Measurements from ENCODE around the gene AFAP1L1. TPM values are rescaled to one million over a fixed set of nuclear protein-coding genes. Genes with fewer than 3 reads are reported as not detected.

AFAP1L1 gene
- total and polyA plus RNA-seq, 2 of the 13 experiments (the other 11 are each of a cell fraction or from before 2014, with no cell fraction given) = 0.38 to 1.0 TPM

DNA sequence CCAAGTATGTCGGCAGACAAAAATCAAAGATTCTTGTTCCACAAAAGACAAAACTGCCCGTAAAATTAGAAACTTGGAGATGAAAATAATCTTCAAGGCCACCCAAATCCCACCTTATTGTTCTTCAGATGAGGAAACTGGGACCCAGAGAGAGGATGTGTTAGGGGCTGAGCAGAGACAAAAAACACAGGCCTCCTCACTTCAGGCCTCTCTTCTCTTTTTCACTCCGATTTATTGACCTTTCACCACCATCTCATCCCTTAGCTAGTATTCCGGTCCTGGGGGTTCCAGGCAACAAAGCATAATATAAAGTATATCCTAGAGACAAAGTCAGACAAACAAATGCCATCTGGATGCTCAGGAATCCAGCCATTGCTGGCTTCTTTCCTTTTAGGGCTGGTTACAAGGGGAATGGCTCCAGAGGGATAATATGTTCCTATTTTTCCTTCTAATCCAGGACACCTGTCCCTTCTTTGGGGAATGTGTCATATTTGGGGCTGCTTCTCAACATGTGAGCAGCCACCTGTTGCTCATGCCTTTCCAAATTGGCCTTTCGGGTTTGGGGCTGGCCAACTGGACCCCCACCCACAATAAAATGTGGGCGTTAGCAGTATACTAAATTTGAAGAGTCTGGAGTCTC is 42.2 kb upstream of the AFAP1L1 start:
- no TSS peak for BruUV-seq (replicated peaks)
- Histone ChIP-seq H3K27ac (ENCODE audit: extremely low read length, insufficient read depth, low read length) (no peak overlapping the region), H3K9ac (ENCODE audit: insufficient read depth, low read depth, low read length) (no peak overlapping the region), H3K4me3 (replicated peaks in 1 of 3; ENCODE audit: insufficient read depth in 1 of 3, low read depth in 2 of 3, low read length in 3 of 3) (no peak overlapping the region), H3K4me2 (ENCODE audit: low read depth, low read length) (peak overlapping the region; percentile 20; the same call in 1 of the 2 replicates), H4K20me1 (ENCODE audit: insufficient read depth, low read length) (no peaks in the 10 kb centered on the region), H3K9me3 (ENCODE audit: low read length) (no peaks in the 10 kb centered on the region), H3K27me3 (ENCODE audit: control insufficient read depth in 1 of 2, insufficient read depth in 2 of 2, low read length in 2 of 2) (no peaks in the 10 kb centered on the region), H3K36me3 (replicated peaks in 1 of 2; ENCODE audit: control insufficient read depth in 1 of 2, insufficient read depth in 2 of 2, low read length in 2 of 2) (no peaks in the 10 kb centered on the region), H3K79me2 (ENCODE audit: insufficient read depth, low read length) (no peaks in the 10 kb centered on the region), H3K4me1 (ENCODE audit: insufficient read depth, low read length) (peaks cover 28% of the 10 kb centered on the region), H2AFZ (ENCODE audit: low read length) (no peak overlapping the region)
- no peak for FAIRE-seq
- POLR2A ChIA-PET = interaction anchor here (1.0 to 2.6 kb wide), 6 partner anchors 56 to 115 kb away, joined by 3 to 17 read pairs (median 8); partner anchors contain the start of gene ABLIM3
- no peak for TF ChIP-seq AGO1 (IDR thresholded peaks at IDR 0.05; ENCODE audit: low read depth, low read length, poor library complexity, severe bottlenecking)
- TF ChIP-seq TGIF2 (CRISPR knock-in tag; IDR thresholded peaks at IDR 0.05) = no peak
- no peak for TF ChIP-seq SMYD3 (CRISPR knock-in tag; IDR thresholded peaks at IDR 0.05)
- TF ChIP-seq ARHGAP35 (CRISPR knock-in tag; IDR thresholded peaks at IDR 0.05; ENCODE audit: borderline replicate concordance) = no peak
- no peak for TF ChIP-seq ZGPAT (CRISPR knock-in tag; IDR thresholded peaks at IDR 0.05)
- intact Hi-C loops (cut with micrococcal nuclease; ENCODE audit: unreplicated experiment) (loop anchor here (1.0 to 10.0 kb wide), 6 partner anchors 37 to 165 kb away; partner anchors contain the start of genes ABLIM3 and SH3TC2), in situ Hi-C loops (cut with HindIII; ENCODE audit: extremely low pct_ligation_motif_present, low pct_unique_long_range_greater_than_20kb) (loop anchor here (5.0 kb wide), 1 partner anchor 87 kb away; the partner anchor contains the start of gene ABLIM3)
- DNase-seq (ENCODE audit: low spot score) = no peak
- 38% methylated on average over 6 of the region's 6 CpGs for WGBS (ENCODE audit: low lambda C conversion rate)
- CTCF ChIA-PET (ENCODE audit: low intra/inter-chr PET ratio, low total read pairs) = interaction anchor here (0.7 to 2.3 kb wide), 6 partner anchors 9 to 104 kb away, joined by 3 to 45 read pairs (median 5); partner anchors contain the start of gene ABLIM3
- no peak for ATAC-seq

DNA sequence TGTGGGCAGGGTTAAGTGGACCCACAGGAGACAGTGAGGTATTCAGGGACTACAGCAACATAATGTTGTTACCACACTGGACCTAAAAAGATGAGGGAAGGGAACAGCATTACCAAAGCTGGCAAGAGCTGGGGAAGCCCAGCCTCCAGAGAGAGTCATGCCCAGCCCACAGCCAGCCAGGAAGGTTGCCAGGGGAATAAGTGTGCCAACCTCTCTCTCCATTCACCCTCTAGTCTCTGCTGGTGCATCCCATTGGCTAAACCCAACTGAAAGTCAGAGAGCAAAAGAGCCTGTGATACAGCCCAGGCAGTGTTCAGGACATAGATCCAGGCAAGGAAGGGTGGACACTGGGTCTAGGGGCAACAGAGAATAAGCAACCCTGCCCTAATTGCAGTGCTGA is 35.8 kb upstream of the AFAP1L1 start:
- Histone ChIP-seq H3K9me3 (ENCODE audit: low read length) (no peaks in the 10 kb centered on the region), H4K20me1 (ENCODE audit: insufficient read depth, low read length) (no peaks in the 10 kb centered on the region), H3K36me3 (replicated peaks in 1 of 2; ENCODE audit: control insufficient read depth in 1 of 2, insufficient read depth in 2 of 2, low read length in 2 of 2) (no peaks in the 10 kb centered on the region), H3K4me1 (ENCODE audit: insufficient read depth, low read length) (no peaks in the 10 kb centered on the region), H3K4me3 (replicated peaks in 1 of 3; ENCODE audit: insufficient read depth in 1 of 3, low read depth in 2 of 3, low read length in 3 of 3) (no peak overlapping the region), H3K4me2 (ENCODE audit: low read depth, low read length) (no peak overlapping the region), H3K27me3 (ENCODE audit: control insufficient read depth in 1 of 2, insufficient read depth in 2 of 2, low read length in 2 of 2) (no peaks in the 10 kb centered on the region), H3K27ac (ENCODE audit: extremely low read length, insufficient read depth, low read length) (no peak overlapping the region), H2AFZ (ENCODE audit: low read length) (no peak overlapping the region), H3K79me2 (ENCODE audit: insufficient read depth, low read length) (no peaks in the 10 kb centered on the region), H3K9ac (ENCODE audit: insufficient read depth, low read depth, low read length) (no peak overlapping the region)
- no peak for FAIRE-seq
- DNase-seq (ENCODE audit: low spot score) = no peak
- POLR2A ChIA-PET = no interaction called here
- intact Hi-C loops (cut with micrococcal nuclease; ENCODE audit: unreplicated experiment) (no loop called here), in situ Hi-C loops (cut with HindIII; ENCODE audit: extremely low pct_ligation_motif_present, low pct_unique_long_range_greater_than_20kb) (no loop called here)
- CTCF ChIA-PET (ENCODE audit: low intra/inter-chr PET ratio, low total read pairs) = no interaction called here
- BruUV-seq (replicated peaks) = no TSS peak
- ATAC-seq = no peak
- no peak for TF ChIP-seq ZNF282 (IDR thresholded peaks at IDR 0.05; ENCODE audit: partially characterized antibody)
- TF ChIP-seq, protein P1, sequence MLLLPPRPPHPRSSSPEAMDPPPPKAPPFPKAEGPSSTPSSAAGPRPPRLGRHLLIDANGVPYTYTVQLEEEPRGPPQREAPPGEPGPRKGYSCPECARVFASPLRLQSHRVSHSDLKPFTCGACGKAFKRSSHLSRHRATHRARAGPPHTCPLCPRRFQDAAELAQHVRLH (CRISPR knock-in tag; IDR thresholded peaks at IDR 0.05; ENCODE audit: borderline replicate concordance, low read depth) = no peak
- TF ChIP-seq NAIF1 (CRISPR knock-in tag; IDR thresholded peaks at IDR 0.05; ENCODE audit: borderline replicate concordance) = no peak
- no peak for TF ChIP-seq SALL1 (CRISPR knock-in tag; IDR thresholded peaks at IDR 0.05)
- TF ChIP-seq ZNF790 (CRISPR knock-in tag; IDR thresholded peaks at IDR 0.05; ENCODE audit: borderline replicate concordance) = no peak
- TF ChIP-seq TCF7 (IDR thresholded peaks at IDR 0.05; ENCODE audit: low read depth) = no peak
- TF ChIP-seq ZNF121 (CRISPR knock-in tag; IDR thresholded peaks at IDR 0.05) = no peak
- TF ChIP-seq HCFC1 (IDR thresholded peaks at IDR 0.05; ENCODE audit: low read depth, low read length) = no peak
- no peak for TF ChIP-seq IRX3 (CRISPR knock-in tag; IDR thresholded peaks at IDR 0.05; ENCODE audit: borderline replicate concordance, low read depth)
- TF ChIP-seq IKZF4 (CRISPR knock-in tag; IDR thresholded peaks at IDR 0.05; ENCODE audit: borderline replicate concordance, low read depth, not compliant biosample characterization) = no peak

Data from HepG2 (cell line).